Astrocyte of the spinal cord (primary cell): ENCODE data around the gene NFATC1.

Experiments
- DNase-seq: peaks from one replicate; pipeline ENCODE4 v3.0.0; 2011; ENCODE audit warnings: low read depth, low spot score
- H3K4me3 ChIP-seq: 2 replicates; pipeline ENCODE4 v1.5.1; 2011; ENCODE audit warnings: low read depth, mild to moderate bottlenecking, low read length, moderate library complexity
- in situ Hi-C: cut with HindIII; loops from 2 replicates; pipeline ENCODE4 v1.10.0; 2017; ENCODE audit warnings: low sequenced_read_pairs
- TF ChIP-seq, protein P1 (sequence below): IDR thresholded peaks from 2 replicates; pipeline ENCODE4 v1.5.1; 2012; ENCODE audit warnings: low read depth, mild to moderate bottlenecking, low read length, inconsistent platforms

The NFATC1 gene

DNA sequence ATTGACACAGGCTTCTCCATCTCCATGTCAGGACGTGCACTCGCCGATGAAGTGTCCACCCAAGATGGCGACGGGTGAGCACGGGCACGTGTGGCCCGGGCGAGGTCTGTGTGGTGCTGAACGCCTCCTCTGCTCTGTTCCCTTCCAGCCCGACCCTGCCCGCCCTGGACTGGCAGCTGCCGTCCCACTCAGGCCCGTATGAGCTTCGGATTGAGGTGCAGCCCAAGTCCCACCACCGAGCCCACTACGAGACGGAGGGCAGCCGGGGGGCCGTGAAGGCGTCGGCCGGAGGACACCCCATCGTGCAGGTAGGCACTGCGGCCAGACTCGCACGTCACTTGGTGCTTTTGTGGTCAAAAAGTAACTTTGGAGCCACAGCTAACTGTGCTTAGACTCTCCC lies 37.7 kb downstream of the NFATC1 start:
- H3K4me3 ChIP-seq: no peak overlapping the region
- DNase-seq: no peak
- in situ Hi-C loops: no loop called here

DNA sequence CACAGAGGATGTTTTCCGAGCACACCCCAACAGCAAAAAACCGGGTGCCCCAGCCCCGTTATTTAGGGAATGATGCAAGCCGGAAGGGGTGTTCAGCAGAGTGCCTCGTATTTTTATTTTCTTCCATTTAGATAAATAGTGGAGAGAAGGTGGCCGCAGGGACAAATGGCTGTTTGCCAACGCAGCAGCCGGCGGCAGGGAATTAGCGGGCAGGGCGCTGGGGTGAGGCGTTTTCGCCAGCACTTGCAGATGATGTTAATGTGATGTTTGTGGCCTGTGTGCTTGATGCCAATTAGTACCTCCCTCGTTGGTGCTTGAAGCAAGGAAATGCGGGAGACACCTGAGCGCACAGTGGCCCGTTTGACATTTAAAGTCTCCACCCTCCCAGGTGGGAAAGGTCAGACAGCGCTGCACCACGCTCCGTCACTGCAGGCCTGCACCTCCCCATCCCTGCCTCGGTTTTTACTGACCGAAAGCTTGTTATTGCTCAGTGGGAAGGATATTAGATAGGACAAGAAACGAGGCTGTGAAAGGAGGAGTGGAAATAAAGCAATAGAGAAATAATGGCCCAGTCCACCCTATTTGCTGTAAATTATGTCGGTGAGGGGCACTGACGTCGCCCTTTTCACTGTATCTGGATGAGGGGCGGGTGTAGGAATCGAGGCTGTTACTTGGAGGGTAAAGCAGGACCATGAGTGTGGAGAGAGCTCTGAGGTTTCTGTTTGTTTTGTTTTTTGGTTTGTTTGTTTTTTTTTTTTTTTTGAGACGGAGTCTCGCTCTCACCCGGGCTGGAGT lies 39.1 kb downstream of the NFATC1 start:
- no peak overlapping the region for H3K4me3 ChIP-seq
- DNase-seq: no peak
- TF ChIP-seq, protein P1, sequence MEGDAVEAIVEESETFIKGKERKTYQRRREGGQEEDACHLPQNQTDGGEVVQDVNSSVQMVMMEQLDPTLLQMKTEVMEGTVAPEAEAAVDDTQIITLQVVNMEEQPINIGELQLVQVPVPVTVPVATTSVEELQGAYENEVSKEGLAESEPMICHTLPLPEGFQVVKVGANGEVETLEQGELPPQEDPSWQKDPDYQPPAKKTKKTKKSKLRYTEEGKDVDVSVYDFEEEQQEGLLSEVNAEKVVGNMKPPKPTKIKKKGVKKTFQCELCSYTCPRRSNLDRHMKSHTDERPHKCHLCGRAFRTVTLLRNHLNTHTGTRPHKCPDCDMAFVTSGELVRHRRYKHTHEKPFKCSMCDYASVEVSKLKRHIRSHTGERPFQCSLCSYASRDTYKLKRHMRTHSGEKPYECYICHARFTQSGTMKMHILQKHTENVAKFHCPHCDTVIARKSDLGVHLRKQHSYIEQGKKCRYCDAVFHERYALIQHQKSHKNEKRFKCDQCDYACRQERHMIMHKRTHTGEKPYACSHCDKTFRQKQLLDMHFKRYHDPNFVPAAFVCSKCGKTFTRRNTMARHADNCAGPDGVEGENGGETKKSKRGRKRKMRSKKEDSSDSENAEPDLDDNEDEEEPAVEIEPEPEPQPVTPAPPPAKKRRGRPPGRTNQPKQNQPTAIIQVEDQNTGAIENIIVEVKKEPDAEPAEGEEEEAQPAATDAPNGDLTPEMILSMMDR: no peak
- in situ Hi-C loops: no loop called here

More for the DNA sequence above, 37.7 kb downstream of the NFATC1 start:
- TF ChIP-seq, protein P1: no peak

DNA sequence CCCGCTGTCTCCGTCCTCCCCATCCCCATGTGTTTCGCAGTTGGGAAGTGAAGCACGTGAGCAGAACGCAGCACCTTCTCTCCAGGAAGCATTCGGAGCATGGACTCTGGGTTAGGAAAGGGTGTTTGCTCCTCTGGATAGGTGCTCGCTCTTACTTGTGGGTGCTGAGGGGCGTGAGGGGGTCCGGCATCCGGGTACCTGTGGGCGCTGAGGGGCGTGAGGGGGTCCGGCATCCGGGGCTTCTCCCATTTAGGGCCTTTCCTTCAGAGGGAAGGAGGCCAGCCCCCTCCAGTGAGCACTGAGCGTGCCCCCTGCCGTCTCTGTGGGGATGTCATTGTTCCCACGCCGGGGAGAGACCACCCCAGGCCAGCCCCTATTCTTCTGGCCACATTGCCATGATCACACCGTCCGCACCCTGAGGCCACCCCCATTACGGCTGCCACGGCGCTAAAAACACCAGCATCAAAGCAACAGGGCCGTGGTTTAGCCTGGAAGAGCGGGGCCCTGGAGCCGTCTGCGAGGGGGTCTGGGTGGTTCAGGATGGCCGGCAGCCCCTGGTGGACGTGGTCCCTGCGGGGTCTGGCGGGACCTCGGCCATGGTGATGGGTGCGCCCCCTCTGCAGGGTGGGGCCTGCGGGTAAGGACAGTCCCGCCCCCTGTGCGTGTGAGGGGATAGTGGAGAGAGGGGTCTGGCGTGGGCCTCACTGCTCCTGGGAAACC lies 41.0 kb downstream of the NFATC1 start:
- in situ Hi-C loops: no loop called here

DNA sequence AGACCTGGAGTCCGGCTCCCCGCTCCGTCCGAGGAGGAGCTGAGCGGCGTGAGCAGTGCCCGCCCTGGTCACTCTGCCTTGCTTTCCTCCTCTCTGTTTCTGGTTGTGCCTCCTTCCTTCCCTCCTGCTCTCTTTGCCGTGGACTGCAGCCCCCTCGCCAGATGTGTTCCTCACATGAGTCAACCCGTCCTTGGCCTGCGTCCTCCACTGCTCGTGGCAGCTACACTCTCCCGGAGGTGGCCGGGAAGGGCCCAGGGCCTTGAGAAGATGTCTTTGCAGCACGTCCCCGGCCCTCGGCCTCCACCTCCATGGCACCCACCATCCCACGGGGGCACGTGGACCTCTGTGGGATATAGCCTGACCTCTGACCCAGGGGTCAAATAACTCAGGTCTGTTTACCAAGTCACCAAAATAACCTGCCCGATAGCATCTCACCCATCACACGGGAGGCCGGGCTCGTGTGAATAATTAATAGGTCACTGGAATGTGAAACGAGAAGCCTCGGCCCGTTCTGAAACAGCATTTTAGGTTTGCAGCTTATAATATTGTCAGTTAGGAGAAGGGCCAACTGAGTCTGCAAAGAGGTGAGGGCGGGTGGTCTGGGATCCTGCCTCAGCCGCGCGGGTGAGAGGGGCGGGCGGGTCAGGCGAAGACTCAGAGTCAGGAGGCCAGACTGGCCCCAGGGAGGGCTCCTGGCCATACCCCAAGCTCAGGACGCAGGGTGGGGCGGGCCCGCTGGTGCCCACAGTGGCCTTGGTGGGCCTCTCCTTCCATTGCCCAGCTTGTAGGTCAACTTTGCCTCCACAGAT lies 42.6 kb downstream of the NFATC1 start:
- no peak for DNase-seq
- in situ Hi-C loops: no loop called here

More for the DNA sequence above, 41.0 kb downstream of the NFATC1 start:
- no peak overlapping the region for H3K4me3 ChIP-seq
- TF ChIP-seq, protein P1: no peak
- DNase-seq: no peak

DNA sequence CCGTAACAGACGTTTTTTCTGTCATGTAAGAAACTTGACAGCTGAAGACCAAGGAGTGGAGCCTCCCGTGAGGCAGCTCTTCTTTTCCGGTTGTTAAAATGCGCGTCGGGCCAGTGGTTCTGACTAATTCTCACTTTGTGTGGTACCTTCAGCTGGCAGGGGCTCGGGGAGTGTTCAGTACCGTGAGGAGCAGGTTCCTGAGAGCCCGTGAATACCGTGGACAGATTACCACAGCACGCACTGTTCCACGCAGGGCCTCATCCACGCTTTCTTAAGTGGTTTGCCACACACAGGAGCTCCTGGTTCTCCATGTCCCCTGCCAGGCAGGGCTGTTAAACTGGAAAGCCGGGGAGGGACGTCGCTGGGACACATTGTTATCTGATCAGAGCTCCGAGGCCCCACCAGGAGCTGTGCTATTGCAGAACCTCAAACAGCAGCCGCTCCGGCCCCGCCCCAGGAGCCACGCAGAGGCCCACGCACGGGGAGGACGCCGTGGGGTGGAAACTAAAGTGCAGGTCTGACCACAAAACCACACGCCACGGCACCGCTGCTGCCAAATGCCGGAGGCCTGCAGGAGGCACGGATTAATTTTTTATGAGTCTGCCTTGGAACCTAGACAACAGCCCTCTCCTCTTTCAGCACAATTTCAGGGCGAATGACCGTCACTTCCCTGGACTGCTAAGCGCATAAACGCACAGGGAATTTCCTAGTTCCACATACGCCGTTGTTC lies 43.3 kb downstream of the NFATC1 start:
- peak; percentile 42 for DNase-seq
- TF ChIP-seq, protein P1: no peak
- in situ Hi-C loops: no loop called here
- no peak overlapping the region for H3K4me3 ChIP-seq

More for the DNA sequence above, 42.6 kb downstream of the NFATC1 start:
- TF ChIP-seq, protein P1: no peak
- no peak overlapping the region for H3K4me3 ChIP-seq

DNA sequence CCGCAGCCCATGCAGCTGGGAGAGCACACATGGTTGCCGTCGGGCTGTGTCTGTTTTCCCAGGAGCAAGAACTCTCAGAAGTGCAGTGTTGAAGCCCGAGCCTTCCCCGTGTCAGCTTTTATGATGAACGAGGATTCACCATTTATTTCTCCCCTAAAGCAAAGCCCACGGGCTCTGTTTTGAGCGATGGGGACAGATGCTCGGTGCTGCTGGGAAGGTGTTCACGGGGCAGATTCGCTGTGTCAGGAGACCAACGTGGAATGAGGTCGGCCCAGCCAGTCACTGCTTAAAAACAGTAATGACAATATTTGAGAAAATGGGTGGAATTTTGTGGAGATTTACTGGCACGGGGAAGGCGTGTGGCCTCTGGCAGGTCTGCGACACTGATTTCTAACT lies 43.9 kb downstream of the NFATC1 start:
- DNase-seq: no peak
- H3K4me3 ChIP-seq: no peak overlapping the region
- TF ChIP-seq, protein P1: no peak
- in situ Hi-C loops: no loop called here
